8988T (cell line): ENCODE results near the gene WNK2.

Source experiments
- DNase-seq: peaks from one replicate; pipeline ENCODE4 v3.0.0; 2011

WNK2 gene

DNA sequence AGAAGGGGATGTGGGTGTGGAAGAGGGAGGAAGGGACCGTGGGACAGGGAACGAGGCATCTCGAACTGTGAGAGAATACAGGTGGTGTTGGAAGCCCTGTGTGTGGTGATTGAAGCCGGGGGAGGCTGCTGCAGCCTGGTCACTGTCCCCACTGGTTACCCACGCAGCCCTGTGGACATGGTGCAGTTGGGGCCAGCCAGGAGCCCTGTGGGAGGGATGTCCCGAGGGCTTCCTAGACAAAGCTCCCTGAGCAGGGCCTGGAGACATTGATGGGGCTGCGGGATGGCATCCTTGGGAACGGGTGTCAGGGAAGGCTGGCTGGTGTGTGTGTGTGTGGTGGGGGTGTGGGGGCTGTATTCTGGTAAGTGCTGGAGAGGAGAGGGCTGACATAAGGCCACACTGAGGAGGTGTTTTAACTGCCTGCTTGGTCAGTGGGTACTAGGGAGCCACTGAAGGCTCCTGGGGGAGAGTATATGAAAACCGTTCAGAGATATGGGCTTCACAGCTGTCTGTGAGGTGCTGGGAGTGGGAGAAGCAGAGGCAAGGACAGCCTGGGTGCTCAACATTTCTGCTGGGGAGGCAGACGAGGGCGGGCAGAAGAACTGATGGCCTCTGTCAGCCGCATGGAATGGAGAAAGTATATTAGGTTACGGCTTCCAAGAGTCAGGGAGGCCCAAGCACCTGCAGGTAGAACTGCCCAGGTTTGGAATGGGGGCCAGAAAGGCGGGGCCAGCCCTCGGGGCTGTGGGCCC, 20.0 kb downstream of the WNK2 start:
- DNase-seq, result no peak

DNA sequence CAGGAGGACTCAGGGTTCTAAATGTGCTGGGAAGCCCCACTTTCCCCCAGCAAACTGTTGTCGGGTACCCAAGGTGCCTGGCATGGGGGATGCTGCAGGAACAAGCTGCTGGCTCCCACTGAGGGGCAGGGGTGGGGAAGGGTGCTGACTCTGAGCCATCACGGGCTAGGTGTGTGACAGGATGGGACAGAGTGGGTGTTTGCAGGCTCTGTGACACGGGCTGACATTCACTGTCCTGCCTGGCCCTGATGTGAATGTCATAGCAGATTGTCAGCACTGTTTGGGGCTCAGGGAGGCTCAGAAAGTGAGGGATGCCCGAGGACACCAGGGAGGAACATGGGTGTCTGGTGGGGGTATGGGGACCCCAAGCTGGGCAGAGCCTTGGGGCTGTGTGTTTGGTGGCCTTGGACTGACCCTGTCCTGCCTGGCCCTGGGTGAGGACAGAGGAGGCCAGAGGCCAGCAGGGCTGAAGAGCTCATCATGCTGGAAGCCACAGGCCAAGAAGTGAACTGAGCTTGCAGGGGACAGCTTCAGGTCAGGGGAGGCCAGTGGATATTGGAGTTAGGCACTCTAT, 20.6 kb downstream of the WNK2 start:
- DNase-seq, result no peak

DNA sequence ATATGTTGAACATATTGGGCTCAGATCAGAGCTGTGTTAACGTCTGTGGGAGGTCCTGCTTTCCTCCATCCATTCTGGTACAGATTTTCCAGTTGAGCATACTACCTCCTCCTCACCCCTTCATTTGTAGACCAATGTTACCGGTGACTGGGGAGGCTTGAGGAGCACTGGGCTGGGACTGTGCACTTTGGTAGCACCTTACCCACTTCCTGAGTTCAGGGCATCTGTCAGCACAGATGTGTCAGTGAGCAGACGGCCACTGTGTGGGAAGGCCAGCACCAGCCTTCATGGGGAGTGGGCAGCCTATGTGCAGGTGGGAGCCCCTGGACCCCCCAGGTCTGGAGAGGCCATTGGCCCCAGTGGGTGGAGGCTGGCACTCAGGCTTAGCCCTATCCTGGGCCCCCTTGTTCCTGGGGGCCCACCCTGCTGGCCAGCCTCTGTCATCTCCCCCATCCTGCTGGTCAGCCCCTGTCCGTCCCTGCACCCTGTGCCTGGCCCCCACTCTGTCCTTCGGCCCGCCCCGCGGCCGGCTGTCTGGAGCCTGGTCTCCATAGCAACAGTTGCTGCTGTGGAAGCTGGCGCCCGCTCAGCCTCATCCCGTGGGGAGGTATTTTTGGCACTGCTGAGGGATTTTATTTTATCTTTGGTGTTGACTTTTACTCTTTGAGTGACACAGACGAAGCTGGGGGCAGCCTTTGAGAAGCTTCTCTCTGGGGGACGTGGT, 21.3 kb downstream of the WNK2 start:
- no peak for DNase-seq

DNA sequence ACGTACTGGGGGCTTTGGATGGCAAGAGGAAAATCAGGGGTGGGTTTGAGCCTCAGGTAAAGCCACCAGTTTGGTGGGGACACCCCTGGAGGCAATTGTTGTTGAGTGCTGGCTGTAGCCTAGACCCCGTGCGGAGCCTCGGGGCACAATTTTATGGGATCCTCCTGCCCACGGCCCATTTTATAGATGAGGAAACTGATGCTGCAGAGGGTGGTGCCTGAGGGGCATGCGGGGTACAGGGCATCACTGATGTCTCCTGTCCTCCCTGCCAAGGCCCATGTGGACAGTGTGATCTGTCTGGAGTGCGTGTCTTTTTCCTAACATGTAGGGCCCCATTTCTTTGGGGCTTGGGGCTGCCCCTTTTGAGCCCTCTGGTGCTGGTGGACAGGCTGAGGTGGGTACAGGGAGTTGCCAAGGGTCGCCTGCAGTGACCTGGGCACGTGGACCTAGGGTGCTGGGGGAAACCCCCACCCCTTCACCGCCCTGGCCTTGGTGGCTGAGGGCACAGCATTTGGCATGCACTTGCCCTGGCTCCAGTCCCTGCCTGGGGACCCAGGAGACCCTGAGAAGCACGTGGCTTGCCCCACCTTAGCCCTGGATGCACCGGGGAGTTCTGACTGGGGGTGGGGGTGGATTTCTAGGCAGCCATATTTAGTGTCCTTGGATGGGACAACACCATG, 22.1 kb downstream of the WNK2 start:
- DNase-seq, result no peak

DNA sequence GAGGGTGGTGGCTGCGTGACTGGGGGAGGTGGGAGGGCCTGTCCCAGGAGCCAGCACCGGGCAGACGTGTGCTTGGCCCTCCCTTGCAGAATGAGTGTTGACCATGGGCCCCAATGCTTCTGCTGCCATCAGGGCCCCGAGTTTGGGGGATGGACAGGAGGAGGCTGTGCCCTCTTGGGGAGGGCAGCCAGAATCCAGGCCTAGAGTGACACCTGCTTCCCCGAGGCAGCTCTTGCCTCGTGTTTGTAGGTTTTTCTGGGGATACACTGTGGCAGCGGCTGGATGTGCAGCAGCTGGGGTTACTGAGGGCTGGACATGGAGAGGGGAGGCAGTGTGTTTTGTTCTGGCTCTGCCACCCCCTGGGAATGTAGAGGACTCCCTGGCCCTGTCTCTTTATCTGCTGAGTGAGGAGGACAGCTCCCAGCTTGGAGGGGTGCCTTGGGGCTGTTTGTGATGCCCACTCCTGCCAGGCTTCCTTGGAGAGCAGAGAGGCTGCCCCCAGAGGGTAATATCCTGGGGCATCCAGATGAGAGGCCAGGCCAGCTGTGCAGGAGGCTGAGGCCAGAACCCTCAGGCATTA, 22.7 kb downstream of the WNK2 start:
- DNase-seq, result no peak

DNA sequence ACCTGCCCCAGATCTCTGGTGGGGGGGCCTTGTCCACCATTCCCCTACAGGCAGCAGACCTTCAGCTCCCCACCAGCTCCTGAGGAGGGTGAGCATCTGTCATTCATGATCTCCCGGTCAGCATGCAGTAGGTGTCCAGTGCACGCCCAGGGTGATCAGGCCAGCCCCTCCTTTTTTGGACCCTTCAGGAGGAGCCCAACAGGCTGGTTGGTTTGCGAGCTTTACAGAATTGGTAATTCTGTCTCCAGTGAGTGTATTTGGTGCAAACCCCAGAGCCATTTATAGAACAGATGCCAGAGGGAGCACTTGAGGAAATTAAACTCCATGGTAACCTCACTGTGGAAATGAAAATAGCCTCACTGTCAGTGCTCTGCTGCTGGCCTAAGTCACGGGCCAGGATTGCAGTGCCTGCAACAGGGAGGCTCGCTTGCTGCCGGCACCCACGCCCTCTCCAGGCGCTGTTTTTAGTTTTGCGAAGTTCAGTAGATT, 23.4 kb downstream of the WNK2 start:
- no peak for DNase-seq

DNA sequence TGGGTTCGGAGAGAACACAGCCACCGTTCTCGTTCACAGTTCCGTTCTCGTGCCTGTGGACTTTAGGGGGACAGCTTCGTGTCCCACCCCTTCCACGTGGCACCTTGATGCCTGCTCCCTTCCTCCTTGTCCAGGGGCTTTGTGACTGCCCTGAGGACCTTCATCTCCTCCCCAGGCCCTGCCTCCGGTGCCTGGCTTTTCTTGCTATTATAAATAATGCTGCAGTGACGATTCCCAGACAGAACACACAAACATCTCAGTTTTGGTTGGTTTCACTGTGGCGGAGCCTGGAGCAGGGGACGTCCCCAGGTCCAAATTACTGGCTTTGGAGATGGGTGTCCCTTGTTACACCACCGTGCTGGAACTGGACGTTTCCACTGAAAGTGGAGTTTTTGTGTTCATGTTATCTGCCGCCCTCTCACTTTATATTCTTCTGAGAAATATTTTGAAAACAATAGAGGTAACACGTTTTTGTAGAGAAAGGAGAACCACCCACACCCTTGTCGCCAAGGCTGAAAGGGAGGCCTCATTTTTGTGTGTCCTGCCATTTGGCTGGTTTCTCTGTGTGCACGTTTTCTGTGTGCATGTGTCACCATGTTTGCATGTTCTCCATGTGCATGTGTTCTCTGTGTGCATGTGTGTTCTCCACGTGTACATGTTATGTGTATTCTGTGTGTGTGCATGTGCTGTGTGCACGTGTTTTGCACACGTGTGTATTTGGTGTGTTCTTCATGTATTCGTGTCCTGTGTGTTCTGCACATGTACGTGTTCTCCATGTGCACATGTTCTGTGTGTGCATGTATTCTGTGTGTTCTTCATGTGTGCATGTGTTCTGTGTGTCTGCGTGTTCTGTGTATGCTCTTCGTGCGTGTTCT, 24.2 kb downstream of the WNK2 start:
- DNase-seq, result no peak

DNA sequence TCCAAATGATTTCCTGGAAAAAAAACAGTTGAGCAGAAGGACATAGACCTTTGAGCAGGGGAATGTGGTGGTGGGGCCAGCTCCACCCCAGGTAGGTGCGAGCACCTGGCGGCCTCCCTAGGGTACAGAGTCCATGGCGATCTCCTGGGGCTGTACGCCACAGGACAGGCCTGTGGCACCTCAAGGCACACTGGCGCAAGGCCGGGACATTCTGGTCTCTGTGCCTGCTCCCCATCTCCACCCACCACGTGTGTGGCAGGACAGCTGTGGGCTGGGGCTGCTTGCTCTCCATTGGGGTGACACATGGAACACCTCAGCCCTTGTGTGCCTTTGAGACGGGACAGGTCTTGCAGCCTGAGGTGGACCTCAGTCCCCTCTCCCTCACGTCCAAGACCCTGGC, 25.2 kb downstream of the WNK2 start:
- DNase-seq, result no peak

DNA sequence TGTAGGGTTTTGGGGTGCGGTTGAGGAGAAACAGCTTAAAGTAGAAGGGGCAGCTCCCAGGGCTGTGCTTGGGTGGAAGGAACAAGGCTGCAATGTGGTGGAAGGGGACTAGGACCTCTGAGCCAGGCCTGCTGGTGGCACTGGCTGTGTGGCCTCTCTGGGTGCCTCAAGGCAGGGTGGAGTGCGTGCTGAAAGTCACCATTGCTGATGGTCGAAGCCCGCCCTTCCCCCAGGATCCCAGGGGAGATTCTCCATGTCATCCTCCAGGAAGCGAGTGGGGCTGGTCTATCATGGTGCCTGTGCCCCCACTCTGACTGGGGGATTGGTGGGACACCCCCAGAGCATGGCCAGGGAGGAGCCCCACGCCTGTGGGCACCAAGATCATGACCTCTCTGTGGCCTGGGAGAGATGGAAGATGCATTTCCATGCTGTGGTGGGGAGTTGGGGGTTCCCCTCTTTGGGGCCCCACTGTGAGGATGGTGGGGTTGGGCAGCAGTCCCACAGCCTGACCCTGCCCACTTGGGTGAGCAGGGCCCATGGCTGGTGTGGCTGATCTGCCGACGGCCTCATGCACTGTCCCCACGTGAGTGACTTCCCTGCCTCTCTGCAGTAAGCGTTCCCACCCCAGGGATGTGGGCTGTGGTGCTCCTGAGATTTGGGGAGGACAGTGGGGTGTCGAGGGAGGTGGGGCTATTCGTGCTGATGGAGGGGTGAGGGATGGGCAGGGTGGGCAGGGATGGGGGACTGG, 25.8 kb downstream of the WNK2 start:
- DNase-seq, result no peak

DNA sequence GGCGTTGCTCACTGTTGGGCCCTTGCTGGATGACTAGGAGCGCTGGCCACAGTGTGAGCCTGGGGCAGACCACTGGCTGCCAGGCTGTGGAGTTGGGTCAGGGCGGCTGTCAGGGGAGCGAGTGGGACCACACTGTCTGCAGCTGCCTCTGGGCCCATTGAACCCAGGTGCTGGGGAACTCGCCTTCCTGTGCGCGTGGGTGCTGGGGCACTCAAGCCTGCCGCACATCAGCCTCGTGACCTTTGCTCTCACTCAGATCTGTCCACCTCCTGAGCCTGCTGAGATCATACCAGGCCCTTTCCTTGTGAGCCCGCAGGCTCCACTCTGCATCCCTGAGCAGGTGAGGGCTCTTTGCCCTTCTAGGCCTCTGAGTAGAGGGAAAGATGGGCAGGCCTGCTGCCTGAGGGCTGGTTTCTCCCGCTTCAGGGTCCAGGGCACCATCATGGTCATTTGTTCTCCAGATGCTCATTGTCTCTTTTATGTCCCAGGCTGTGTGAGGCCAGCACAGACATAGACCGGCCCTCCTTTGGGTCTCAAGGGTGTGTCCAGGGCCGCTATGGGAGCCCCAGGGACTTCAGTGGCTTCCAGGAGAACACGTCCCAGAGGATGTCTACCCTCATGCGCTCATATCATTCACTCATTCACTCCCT, 26.5 kb downstream of the WNK2 start:
- DNase-seq, result no peak

DNA sequence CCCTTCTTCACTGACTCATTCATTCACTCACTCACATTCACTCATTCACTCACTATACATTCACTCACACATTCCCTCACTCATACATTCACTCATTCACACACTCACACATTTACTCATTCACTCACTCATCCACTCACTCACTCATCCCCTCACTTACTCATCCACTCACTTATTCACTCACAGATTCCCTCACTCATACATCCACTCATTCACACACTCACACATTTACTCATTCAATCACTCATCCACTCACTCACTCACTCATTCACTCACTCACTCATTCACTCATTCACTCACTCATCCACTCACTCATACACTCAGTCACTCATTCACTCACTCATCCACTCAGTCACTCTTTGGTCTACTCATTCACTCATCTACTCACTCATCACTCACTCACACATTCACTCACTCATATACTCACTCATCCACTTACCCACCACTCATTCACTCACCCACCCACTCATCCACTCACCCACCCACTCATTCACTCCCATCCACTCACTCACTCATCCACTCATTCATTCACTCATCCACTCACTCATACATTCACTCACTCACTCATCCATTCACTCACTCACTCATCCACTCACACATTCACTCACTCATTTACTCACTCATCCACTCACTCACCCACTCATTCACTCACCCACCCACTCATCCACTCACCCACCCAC, 27.2 kb downstream of the WNK2 start:
- no peak for DNase-seq

DNA sequence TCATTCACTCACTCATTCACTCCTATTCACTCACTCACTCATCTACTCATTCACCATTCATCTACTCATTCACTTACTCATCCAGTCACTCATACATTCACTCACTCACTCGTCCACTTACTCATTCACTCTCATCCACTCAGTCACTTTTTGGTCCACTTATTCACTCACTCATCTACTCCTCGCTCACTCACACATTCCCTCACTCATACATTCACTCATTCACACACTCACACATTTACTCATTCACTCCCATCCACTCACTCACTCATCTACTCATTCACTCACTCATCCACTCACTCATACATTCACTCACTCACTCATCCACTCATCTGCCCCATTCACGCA, 27.7 kb downstream of the WNK2 start:
- DNase-seq, result no peak

DNA sequence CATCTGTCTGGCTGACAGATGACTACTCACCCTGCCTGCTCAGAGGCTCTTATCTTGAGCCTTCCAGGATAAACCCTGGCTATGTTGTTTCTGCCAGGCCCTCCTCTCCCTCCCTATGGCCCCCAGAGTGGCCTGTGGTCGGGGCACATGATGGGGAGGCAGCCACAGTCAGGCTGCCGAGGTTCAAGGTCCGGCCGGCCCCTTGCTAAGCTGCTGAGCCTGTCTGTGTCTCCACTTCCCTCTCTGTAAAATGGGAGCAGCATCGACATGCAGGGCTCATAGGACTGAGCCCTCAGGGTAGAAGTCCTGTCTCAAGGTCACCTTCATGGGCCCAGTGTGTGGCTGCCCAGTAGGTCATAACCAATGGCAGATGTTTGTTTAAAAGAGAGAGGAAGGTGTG, 28.5 kb downstream of the WNK2 start:
- DNase-seq, result no peak

DNA sequence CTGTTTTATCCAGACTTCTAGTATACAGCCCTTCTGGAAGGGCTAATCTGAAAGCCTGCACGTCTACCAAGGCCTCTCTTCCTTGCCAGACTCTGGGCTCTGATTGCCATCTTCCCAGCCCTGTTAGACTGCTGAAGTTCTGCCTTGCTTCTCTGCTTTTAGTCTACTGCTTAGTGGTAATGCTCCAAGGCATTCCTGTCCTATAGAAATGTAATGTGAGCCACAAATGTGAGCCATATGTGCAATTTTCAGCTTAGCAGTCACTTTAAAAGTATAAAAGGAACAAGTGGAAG, 32.1 kb downstream of the WNK2 start:
- no peak for DNase-seq

DNA sequence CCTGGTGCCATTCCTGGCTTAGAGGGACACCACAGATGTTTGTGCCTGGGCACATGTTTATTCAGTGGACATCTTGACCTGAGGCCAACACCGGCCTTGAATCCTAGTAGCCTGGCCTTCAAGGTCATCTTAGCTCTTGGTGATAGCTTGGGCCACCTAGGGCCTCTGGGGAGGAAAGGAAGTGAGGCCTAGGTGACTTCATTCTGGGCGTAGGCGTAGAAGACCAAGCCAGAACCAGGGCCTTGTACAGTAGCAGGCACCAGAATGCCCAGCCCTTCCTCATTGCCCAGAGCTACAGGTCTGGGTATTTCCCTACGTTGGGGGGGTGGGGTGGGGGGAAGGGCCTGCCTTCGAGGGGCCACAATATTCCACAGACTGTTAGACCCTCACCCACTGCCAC, 33.8 kb downstream of the WNK2 start:
- no peak for DNase-seq

DNA sequence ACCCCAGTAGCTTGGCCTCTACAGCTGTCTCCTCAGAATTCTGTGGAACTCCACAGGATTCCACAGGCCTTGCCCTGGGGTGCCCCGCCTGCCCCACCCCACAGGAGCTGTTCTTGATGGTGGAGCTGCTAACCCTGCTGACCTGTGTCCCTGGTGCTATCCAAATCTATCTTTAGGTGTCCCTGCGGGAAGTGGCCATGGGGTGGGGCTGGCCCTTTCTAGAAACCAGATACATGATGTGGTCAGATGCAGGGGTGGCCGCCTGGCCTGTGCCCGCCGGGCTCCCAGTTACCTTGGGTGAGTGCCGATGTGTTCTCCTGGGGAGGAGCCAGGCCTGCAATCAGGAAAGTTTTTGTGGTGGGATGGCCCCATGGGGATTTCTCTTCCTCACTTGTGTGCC, 34.2 kb downstream of the WNK2 start:
- DNase-seq, result no peak

DNA sequence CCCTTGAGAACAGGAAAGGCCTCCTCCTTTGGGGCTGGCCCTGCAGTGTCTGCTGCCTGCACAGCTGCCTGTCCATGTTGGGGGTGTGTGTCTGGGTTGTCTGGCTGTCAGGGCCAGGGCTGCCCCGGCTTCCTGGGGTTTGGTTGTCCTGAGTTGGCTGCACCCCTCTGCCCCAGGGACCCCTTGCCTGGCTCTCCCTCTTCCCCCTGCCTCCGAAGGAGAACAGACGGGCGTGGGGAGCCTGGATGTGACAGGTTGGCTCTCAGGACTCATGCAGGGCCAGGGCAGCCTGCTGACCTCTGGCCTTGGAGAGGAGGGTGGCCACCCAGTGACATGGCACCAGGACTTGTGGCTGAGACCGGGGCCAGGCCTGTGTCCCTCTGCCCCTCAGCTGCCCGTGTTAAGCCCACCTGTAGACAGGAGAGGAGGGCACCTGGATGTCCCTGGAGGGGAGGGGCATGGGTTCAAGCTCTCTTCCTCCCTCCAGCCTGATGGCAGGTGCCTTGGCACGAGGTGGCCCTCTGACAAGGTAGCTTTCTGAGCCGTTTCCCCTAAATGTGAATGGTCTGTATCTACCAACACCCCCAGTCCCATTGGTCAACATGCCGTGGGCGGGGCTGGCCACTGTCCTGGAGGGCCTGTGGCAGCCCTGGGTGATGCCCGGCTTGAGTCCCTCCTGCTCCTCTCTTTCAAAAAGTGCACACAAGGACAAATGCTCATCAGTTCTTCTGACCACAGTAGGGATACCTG, 34.9 kb downstream of the WNK2 start:
- no peak for DNase-seq

DNA sequence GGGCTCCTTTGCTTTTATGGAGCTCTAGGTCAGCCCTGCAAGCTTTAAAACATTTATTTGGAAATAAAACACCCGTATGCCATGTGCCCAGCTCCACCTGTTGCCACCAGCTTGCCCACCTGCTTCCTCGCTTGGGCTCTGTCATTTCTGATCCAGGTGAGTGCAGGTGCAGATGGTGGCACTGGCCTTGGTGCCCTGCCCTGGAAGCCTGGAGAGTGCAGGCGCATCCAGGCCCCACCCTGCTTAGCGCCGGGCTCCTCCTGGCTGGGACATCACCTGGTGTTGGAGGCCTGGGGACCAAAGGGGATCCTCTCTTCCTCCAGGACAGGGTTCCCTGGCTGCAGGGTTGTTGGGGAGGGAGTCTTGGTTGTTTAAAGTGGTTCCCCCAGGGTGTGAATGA, 35.8 kb downstream of the WNK2 start:
- no peak for DNase-seq

DNA sequence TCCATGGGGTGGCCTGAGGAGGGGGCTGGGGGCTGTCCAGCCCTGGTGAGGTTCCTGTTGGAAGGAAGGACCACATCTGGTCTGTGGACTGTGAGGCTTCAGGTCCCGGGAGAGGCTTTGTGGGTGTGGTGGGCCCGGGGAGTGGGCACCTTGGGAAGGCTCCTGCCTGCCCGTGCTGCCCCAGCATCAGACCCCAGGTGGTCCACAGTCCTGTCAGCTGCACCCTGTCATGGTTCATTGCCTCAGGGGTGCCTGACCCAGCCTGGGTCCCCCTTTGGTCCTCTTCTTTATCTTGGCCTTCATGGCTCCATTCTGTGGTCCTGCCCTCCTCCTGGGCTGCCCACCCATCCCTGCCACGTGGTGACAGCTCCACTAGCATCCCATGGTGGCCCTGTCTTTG, 36.7 kb downstream of the WNK2 start:
- no peak for DNase-seq

DNA sequence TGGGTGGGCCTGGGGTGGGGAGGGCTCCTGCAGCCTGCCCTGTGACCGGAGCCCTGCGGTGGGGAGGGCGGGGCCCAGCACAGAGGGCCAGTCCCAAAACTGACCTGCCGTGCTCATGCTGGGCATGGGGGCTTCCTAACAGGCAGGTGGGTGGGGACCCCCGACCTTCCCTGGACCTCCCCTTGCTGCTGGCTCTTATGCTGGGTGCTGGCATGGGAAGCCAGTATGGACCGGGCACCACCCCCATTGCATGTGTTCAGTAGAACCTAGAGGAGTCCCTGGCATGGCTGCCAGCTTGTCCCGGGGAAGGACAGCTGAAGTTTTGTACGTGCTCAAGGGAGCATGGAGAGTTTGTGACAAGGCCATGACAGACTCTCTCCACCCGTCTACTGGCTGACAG, 37.1 kb downstream of the WNK2 start:
- DNase-seq, result no peak
